HepG2 (cell line): ENCODE results near the gene NEMP2. TPM values are rescaled to one million over a fixed set of nuclear protein-coding genes. Genes with fewer than 3 reads are reported as not detected.

Source experiments
- ATAC-seq: fragments of 200-7000 bp; cut with Tn5 transposase; 3 replicates; pipeline ENCODE4 v1.9.1; 2020; ENCODE audit warnings: mild to moderate bottlenecking, moderate library complexity
- BruUV-seq: library from RNA; stranded (reverse); fragments of 400-500 nt; replicated peaks from 2 replicates; lab custom pipeline; 2021; lab: Mats Ljungman, UMichigan
- CTCF ChIA-PET: fragments of 300-600 bp; formaldehyde crosslinking; extraction: SDS; loops from one replicate; lab custom pipeline; 2021; ENCODE audit warnings: low total read pairs, inconsistent platforms, low intra/inter-chr PET ratio; lab: Yijun Ruan, JAX
- POLR2A ChIA-PET: fragments of 350-600 bp; sonication (Branson Sonifier 250); formaldehyde crosslinking; loops from one replicate; lab custom pipeline; 2020; ENCODE audit warnings: antibody characterized with exemption, inconsistent platforms; lab: Yijun Ruan, JAX
- DNase-seq: peaks from one replicate; pipeline ENCODE4 v3.0.0-alpha.2; 2015; ENCODE audit warnings: low spot score
- FAIRE-seq: peaks from 3 replicates; lab custom pipeline; 2011; peaks lifted over from hg19 to GRCh38; lab: Jason Lieb, UNC
- H2AFZ ChIP-seq: one replicate; pipeline ENCODE4 v1.6.1; 2011; ENCODE audit warnings: low read length, inconsistent platforms
- H3K27ac ChIP-seq: fragments of 300-600 bp; 3 replicates; pipeline ENCODE4 v1.8.0; 2011; ENCODE audit warnings: mixed run types, mild to moderate bottlenecking, mixed read lengths, low read length, inconsistent platforms; ENCODE audit not compliant: insufficient read depth; ENCODE audit errors: extremely low read length
- H3K27me3 ChIP-seq, 2 experiments: fragments of 200-600 bp in 1 of 2; 2 replicates in 1 of 2; 3 replicates in 1 of 2; pipeline versions ENCODE4 v1.6.0 to v1.8.0; 2011; ENCODE audit warnings: low read length in 2 of 2, mild to moderate bottlenecking in 2 of 2, moderate library complexity in 2 of 2, inconsistent platforms in 1 of 2; ENCODE audit not compliant: insufficient read depth in 2 of 2, control insufficient read depth in 1 of 2
- H3K36me3 ChIP-seq, 2 experiments: fragments of 200-600 bp in 1 of 2; replicated peaks in 1 of 2; 2 replicates in 1 of 2; 3 replicates in 1 of 2; pipeline versions ENCODE4 v1.5.1 to v1.8.0; 2011; ENCODE audit warnings: low read length in 2 of 2, inconsistent platforms in 1 of 2; ENCODE audit not compliant: insufficient read depth in 2 of 2, control insufficient read depth in 1 of 2
- H3K4me1 ChIP-seq: 2 replicates; pipeline ENCODE4 v1.5.1; 2012; ENCODE audit warnings: low read length, inconsistent platforms; ENCODE audit not compliant: insufficient read depth
- H3K4me2 ChIP-seq: 2 replicates; pipeline ENCODE4 v1.6.0; 2011; ENCODE audit warnings: low read depth, low read length, inconsistent platforms
- H3K4me3 ChIP-seq, 3 experiments: fragments of 200-600 bp in 1 of 3; sonication (generic), shearing (Covaris generic) in 1 of 3; replicated peaks in 1 of 3; 2 replicates each; pipeline ENCODE4 v1.5.1; 2011 to 2016; ENCODE audit warnings: low read length in 3 of 3, inconsistent platforms in 2 of 3, low read depth in 2 of 3, mild to moderate bottlenecking in 2 of 3, control low read depth in 1 of 3, mixed read lengths in 1 of 3; ENCODE audit not compliant: insufficient read depth in 1 of 3
- H3K79me2 ChIP-seq: one replicate; pipeline ENCODE4 v1.6.1; 2011; ENCODE audit warnings: low read length, inconsistent platforms; ENCODE audit not compliant: insufficient read depth
- H3K9ac ChIP-seq: 2 replicates; pipeline ENCODE4 v1.6.0; 2011; ENCODE audit warnings: mild to moderate bottlenecking, low read depth, low read length, inconsistent platforms; ENCODE audit not compliant: insufficient read depth
- H3K9me3 ChIP-seq: 2 replicates; pipeline ENCODE4 v1.5.1; 2012; ENCODE audit warnings: mild to moderate bottlenecking, low read length
- H4K20me1 ChIP-seq: 2 replicates; pipeline ENCODE4 v1.6.0; 2011; ENCODE audit warnings: inconsistent platforms, mild to moderate bottlenecking, low read length, moderate library complexity; ENCODE audit not compliant: insufficient read depth
- ADNP ChIP-seq: sonication (generic); formaldehyde crosslinking; IDR thresholded peaks from 2 replicates; pipeline ENCODE4 v1.4.0; 2020; ENCODE audit warnings: missing genetic modification reagents
- CHD4 ChIP-seq: fragments of 200-600 bp; sonication (generic); IDR thresholded peaks from 2 replicates; pipeline ENCODE4 v1.7.0; 2017; ENCODE audit warnings: mild to moderate bottlenecking, low read length, borderline replicate concordance
- E2F5 ChIP-seq: sonication (generic); formaldehyde crosslinking; conservative IDR thresholded peaks from 2 replicates; pipeline ENCODE4 v1.4.0; 2020; ENCODE audit warnings: missing genetic modification reagents
- EED ChIP-seq: sonication (generic); formaldehyde crosslinking; IDR thresholded peaks from 2 replicates; pipeline ENCODE4 v1.5.0; 2020; ENCODE audit warnings: mild to moderate bottlenecking, missing genetic modification reagents
- FOSL2 ChIP-seq: sonication (generic); formaldehyde crosslinking; IDR thresholded peaks from 2 replicates; pipeline ENCODE4 v1.4.0; 2020; ENCODE audit warnings: missing genetic modification reagents
- SRSF9 ChIP-seq: fragments of 200-400 bp; formaldehyde crosslinking; IDR thresholded peaks from 2 replicates; pipeline ENCODE4 v1.6.1; 2018; ENCODE audit warnings: borderline replicate concordance, mild to moderate bottlenecking, low read depth, low read length; ENCODE audit not compliant: insufficient read depth, poor library complexity, severe bottlenecking
- U2AF1 ChIP-seq: fragments of 200-400 bp; formaldehyde crosslinking; optimal IDR thresholded peaks from 2 replicates; pipeline ENCODE3; 2017; ENCODE audit warnings: mild to moderate bottlenecking, low read depth, low read length
- ZBTB10 ChIP-seq: sonication (generic); formaldehyde crosslinking; IDR thresholded peaks from 2 replicates; pipeline ENCODE4 v1.4.0; 2020; ENCODE audit warnings: missing genetic modification reagents, borderline replicate concordance
- ZBTB43 ChIP-seq: sonication (generic); formaldehyde crosslinking; conservative IDR thresholded peaks from 2 replicates; pipeline ENCODE4 v1.4.0; 2020; ENCODE audit warnings: missing genetic modification reagents
- ZNF101 ChIP-seq: sonication (generic); formaldehyde crosslinking; IDR thresholded peaks from 2 replicates; pipeline ENCODE4 v1.4.0; 2020; ENCODE audit warnings: mild to moderate bottlenecking, low read depth, missing genetic modification reagents, borderline replicate concordance
- ZNF138 ChIP-seq: sonication (generic); formaldehyde crosslinking; IDR thresholded peaks from 2 replicates; pipeline ENCODE4 v1.5.0; 2020; ENCODE audit warnings: mild to moderate bottlenecking, low read depth, missing genetic modification reagents
- ZNF782 ChIP-seq: sonication (generic); formaldehyde crosslinking; IDR thresholded peaks from 2 replicates; pipeline ENCODE4 v1.4.0; 2020; ENCODE audit warnings: missing genetic modification reagents, mild to moderate bottlenecking, borderline replicate concordance
- ZNF800 ChIP-seq: sonication (generic); formaldehyde crosslinking; IDR thresholded peaks from 2 replicates; pipeline ENCODE4 v1.4.0; 2020; ENCODE audit warnings: missing genetic modification reagents
- WGBS: methylation state at CpG from one replicate; pipeline ENCODE4 v1.1.6; 2017; ENCODE audit warnings: low lambda C conversion rate; 5-methylcytosine and 5-hydroxymethylcytosine counted together
- in situ Hi-C: cut with HindIII; loops from 2 replicates; pipeline ENCODE4 v1.10.0; 2017; ENCODE audit warnings: low pct_unique_long_range_greater_than_20kb; ENCODE audit not compliant: extremely low pct_ligation_motif_present
- intact Hi-C: fragments of 100-400 bp; cut with micrococcal nuclease; formaldehyde crosslinking; loops from one replicate; pipeline ENCODE4 v1.10.0; 2022; ENCODE audit not compliant: unreplicated experiment
- polyA plus RNA-seq, 8 experiments: library from polyadenylated mRNA; depleted of rRNA in 3 of 8; stranded (reverse) in 7 of 8; unstranded in 1 of 8; fragments of >200 nt; fragmentation: Illumina TruSeq in 4 of 8; extraction: Trizol in 4 of 8; gene quantifications; 2 replicates each; pipeline versions ENCODE4 v1.2.1 to v1.2.3, GENCODE V29; 2011 to 2016; ENCODE audit warnings: low read depth in 4 of 8, missing spikeins in 1 of 8, mixed read lengths in 1 of 8; ENCODE audit not compliant: insufficient read depth in 1 of 8
- total RNA-seq, 5 experiments: library from RNA; depleted of rRNA; stranded (reverse); fragments of >200 nt; fragmentation: Illumina TruSeq; extraction: Trizol; gene quantifications; 2 replicates each; pipeline ENCODE4 v1.2.3, GENCODE V29; 2016; ENCODE audit warnings: low read depth in 1 of 5

The NEMP2 gene
- total and polyA plus RNA-seq, 2 of the 13 experiments (the other 11 are each of a cell fraction or from before 2014, with no cell fraction given): 2.4 to 9.8 TPM

- no TSS peak for BruUV-seq
- Histone ChIP-seq H3K4me3 (no peak overlapping the region), H3K27ac (no peak overlapping the region), H3K9me3 (no peaks in the 10 kb centered on the region), H3K79me2 (no peaks in the 10 kb centered on the region), H3K9ac (no peak overlapping the region), H3K36me3 (no peaks in the 10 kb centered on the region), H3K27me3 (no peaks in the 10 kb centered on the region; a peak in 1 of 5 replicates), H4K20me1 (no peaks in the 10 kb centered on the region), H2AFZ (no peak overlapping the region), H3K4me2 (no peak overlapping the region), H3K4me1 (peaks cover 27% of the 10 kb centered on the region)
- intact Hi-C loops: no loop called here
- DNase-seq (no peak), FAIRE-seq (no peak), ATAC-seq (no peak)
- POLR2A ChIA-PET: no interaction called here
- WGBS: 15% methylated on average over 1 of the region's 1 CpG
- in situ Hi-C loops: no loop called here
- CTCF ChIA-PET: no interaction called here
- TF ChIP-seq CHD4 (no peak), EED (CRISPR knock-in tag) (no peak), SRSF9 (no peak), ZNF101 (CRISPR knock-in tag) (no peak), FOSL2 (CRISPR knock-in tag) (no peak), ZNF800 (CRISPR knock-in tag) (no peak), ZBTB10 (no peak), E2F5 (CRISPR knock-in tag) (no peak), ZBTB43 (CRISPR knock-in tag) (no peak), ZNF138 (CRISPR knock-in tag) (no peak), ADNP (CRISPR knock-in tag) (no peak), U2AF1 (no peak), ZNF782 (CRISPR knock-in tag) (no peak)
Measured at GRCh38 chr2:190575263-190575662, 40.7 kb upstream of the NEMP2 start.
